Right atrium auricular region (tissue), 2 donors: Measurements from ENCODE around the gene CHAC1. TPM values are rescaled to one million over a fixed set of nuclear protein-coding genes. Genes with fewer than 3 reads are reported as not detected.

Source experiments
- DNase-seq: peaks from one replicate; pipeline ENCODE4 v3.0.0-alpha.2; 2019; ENCODE audit warnings: low spot score
- H3K27ac ChIP-seq, 2 donors: fragments of 200-600 bp; sonication (generic); 1 replicate in 1 of 2; 2 replicates in 1 of 2; pipeline ENCODE4 v1.5.1; 2016 to 2019
- H3K27me3 ChIP-seq, 2 donors: fragments of 200-600 bp; sonication (generic); one replicate each; pipeline versions ENCODE4 v1.5.1 to v1.6.0; 2017 to 2019
- H3K36me3 ChIP-seq: fragments of 200-600 bp; sonication (generic); one replicate; pipeline ENCODE4 v1.5.1; 2016
- H3K4me1 ChIP-seq, 2 donors: fragments of 200-600 bp; sonication (generic); one replicate each; pipeline versions ENCODE4 v1.5.1 to v1.6.0; 2017 to 2019
- H3K4me3 ChIP-seq, 2 donors: fragments of 200-600 bp; sonication (generic); 1 replicate in 1 of 2; 2 replicates in 1 of 2; pipeline ENCODE4 v1.5.1; 2017 to 2019; ENCODE audit warnings: mild to moderate bottlenecking in 1 of 2, moderate library complexity in 1 of 2
- H3K9me3 ChIP-seq, 2 donors: fragments of 200-600 bp; sonication (generic); one replicate each; pipeline ENCODE4 v1.5.1; 2019
- total RNA-seq, 2 donors: library from RNA; depleted of rRNA; stranded (reverse); fragments of >200 nt; gene quantifications; one replicate each; pipeline ENCODE4 v1.1.0, GENCODE V29; 2016
- TF ChIP-seq, protein P1 (sequence below), 2 donors: fragments of 200-600 bp; sonication (generic); IDR thresholded peaks; one replicate each; pipeline ENCODE4 v1.5.1; 2019; ENCODE audit warnings: antibody characterized with exemption in 2 of 2

The CHAC1 gene
- 10 to 100 TPM; 11.9 to 36.1 TPM for total RNA-seq

- Histone ChIP-seq H3K4me3 (peak within 1 kb of the TSS; percentile 69 to 76), H3K9me3 (no peaks in the 10 kb centered on the region), H3K36me3 (no peaks in the 10 kb centered on the region), H3K27ac (peak within 1 kb of the TSS; percentile 70 to 76), H3K27me3 (no peaks in the 10 kb centered on the region), H3K4me1 (peaks cover 0 to 41% of the 10 kb centered on the region in 2 donors)
- DNase-seq = peak; percentile 96
- TF ChIP-seq, protein P1, sequence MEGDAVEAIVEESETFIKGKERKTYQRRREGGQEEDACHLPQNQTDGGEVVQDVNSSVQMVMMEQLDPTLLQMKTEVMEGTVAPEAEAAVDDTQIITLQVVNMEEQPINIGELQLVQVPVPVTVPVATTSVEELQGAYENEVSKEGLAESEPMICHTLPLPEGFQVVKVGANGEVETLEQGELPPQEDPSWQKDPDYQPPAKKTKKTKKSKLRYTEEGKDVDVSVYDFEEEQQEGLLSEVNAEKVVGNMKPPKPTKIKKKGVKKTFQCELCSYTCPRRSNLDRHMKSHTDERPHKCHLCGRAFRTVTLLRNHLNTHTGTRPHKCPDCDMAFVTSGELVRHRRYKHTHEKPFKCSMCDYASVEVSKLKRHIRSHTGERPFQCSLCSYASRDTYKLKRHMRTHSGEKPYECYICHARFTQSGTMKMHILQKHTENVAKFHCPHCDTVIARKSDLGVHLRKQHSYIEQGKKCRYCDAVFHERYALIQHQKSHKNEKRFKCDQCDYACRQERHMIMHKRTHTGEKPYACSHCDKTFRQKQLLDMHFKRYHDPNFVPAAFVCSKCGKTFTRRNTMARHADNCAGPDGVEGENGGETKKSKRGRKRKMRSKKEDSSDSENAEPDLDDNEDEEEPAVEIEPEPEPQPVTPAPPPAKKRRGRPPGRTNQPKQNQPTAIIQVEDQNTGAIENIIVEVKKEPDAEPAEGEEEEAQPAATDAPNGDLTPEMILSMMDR (IDR thresholded peaks at IDR 0.05) = no peak
Measured at GRCh38 chr15:40952901-40953712, at the start of gene CHAC1. Gene CHAC1 (plus strand): TSS chr15:40953471. CDS start chr15:40953584, 113 bp downstream.

DNA sequence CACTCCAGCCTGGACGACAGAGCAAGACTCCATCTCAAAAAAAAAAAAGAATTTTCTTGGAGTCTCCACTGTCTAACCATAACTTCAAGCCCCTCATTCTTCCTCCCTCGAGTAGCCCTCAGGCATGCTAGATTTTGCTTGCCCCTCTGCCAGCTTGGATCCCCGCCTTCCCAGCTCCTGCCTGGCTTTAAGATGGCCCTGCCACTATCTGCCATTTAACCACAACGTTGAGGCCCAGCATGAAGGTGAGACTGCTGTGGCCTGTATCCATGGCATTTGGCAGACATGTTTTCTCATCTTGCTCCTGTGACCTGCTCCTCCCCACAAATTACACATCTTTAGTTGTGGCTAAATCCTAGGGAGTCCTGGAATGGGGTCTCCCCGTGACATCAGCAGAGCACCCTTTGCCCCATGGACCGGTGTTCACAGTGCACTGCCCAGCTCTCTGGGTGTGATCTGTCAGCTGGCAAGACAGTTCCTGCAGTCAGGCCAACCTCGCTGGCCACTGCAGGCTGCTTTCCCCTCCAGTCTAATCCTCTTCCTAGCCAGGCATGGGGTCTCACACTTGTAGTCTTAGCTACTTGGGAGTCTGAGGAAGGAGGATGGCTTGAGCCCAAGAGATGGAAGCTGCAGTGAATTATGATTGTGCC, 48.6 kb upstream of the CHAC1 start:
- H3K36me3 ChIP-seq = peaks cover 37% of the 10 kb centered on the region
- peaks cover 0 to 53% of the 10 kb centered on the region in 2 donors for H3K4me1 ChIP-seq
- H3K4me3 ChIP-seq = no peak overlapping the region
- no peaks in the 10 kb centered on the region for H3K9me3 ChIP-seq
- peak overlapping the region in 1 of 2 donors; percentile 4 for H3K27ac ChIP-seq
- H3K27me3 ChIP-seq = no peaks in the 10 kb centered on the region
- TF ChIP-seq, protein P1 (IDR thresholded peaks at IDR 0.05) = no peak
- no peak for DNase-seq

GRCh38 chr15:40906091-40906990, 46.9 kb upstream of the CHAC1 start:
- H3K27ac ChIP-seq = peak overlapping the region; percentile 96 to 99
- peak overlapping the region; percentile 27 to 57 for H3K4me3 ChIP-seq
- no peaks in the 10 kb centered on the region for H3K9me3 ChIP-seq
- H3K4me1 ChIP-seq = peaks cover 0 to 59% of the 10 kb centered on the region in 2 donors
- DNase-seq = peak; percentile 93
- TF ChIP-seq, protein P1 (IDR thresholded peaks at IDR 0.05) = peak; percentile 76 to 95
- peaks cover 22% of the 10 kb centered on the region for H3K36me3 ChIP-seq
- H3K27me3 ChIP-seq = no peaks in the 10 kb centered on the region

DNA sequence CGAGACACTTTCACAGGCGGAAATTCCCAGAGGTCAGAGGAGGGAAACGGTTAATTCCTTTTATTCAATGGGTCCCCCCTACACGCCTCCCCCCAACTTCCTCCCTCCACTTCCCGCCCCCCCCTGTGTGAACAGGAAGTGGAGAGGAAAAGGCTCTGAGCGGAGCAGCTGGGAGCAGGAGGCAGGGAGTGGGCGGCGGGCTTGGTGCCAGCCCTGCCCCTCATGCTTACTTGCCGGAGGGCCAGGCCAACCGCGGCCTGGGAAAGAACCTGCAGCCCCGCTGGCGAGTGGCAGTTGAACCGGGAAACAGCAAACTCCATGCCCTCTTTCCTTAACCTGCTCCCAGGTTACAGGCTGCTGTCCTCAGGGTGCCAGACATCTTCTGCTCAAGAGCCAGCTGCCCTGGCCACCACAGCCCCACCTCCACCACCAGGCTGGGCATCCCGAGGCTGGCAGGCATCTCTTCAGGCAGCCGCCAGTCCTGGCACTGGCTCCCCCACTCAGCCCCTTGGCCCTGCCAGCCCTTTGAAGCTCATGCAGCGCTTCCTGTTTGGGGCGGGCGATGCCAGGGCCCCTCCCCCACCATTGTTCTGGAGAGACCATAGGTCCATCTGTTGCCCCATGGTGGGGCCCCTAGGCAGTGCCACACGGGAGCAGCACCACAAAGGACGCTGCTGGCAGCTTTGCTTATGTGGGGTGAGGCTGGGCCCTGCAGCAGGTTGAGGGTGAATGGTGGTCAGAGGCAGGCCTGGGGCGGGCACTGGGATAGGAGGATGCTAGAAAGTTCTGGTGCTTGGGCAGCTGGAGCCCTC, 46.1 kb upstream of the CHAC1 start:
- peak overlapping the region; percentile 27 to 57 for H3K4me3 ChIP-seq
- H3K4me1 ChIP-seq = peaks cover 0 to 59% of the 10 kb centered on the region in 2 donors
- TF ChIP-seq, protein P1 (IDR thresholded peaks at IDR 0.05) = no peak
- DNase-seq = no peak
- H3K36me3 ChIP-seq = peaks cover 17% of the 10 kb centered on the region
- H3K9me3 ChIP-seq = no peaks in the 10 kb centered on the region
- H3K27me3 ChIP-seq = no peaks in the 10 kb centered on the region
- H3K27ac ChIP-seq = peak overlapping the region; percentile 96 to 99

DNA sequence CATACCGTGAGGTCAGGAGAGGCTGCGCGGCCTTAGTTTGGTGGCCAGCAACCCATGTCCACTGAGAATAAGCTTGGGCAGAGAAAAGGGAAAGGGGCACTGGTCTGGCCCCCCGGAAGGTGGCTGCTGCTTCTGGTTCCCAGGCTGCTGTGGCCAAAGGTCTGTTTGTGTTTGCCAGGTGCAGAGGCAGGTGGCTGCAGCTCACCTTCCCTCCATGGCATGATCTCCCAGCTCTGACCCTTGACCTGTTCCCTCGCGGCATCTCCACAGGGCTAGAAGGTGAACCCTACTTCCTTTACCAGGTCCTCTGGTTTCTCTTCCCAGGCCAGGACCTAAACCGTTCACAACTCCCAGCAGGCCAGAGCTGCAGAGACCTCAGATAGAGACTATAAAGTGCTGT, 45.2 kb upstream of the CHAC1 start:
- Histone ChIP-seq H3K27me3 (no peaks in the 10 kb centered on the region), H3K36me3 (peaks cover 8% of the 10 kb centered on the region), H3K4me1 (peaks cover 0 to 59% of the 10 kb centered on the region in 2 donors), H3K27ac (peak overlapping the region; percentile 96 to 99), H3K9me3 (no peaks in the 10 kb centered on the region), H3K4me3 (no peak overlapping the region)
- TF ChIP-seq, protein P1 (IDR thresholded peaks at IDR 0.05) = no peak
- no peak for DNase-seq
